Right lobe of liver (tissue), 4 donors: ENCODE data around the gene ONECUT1.

ENCODE experiments used
- CTCF ChIP-seq, 4 donors: fragments of 200-600 bp in 3 of 4; fragments of 450-650 bp in 1 of 4; IDR thresholded peaks; one replicate each; pipeline versions ENCODE4 v1.5.1 to v1.8.0; 2016 to 2022; ENCODE audit warnings: antibody characterized with exemption in 4 of 4, mild to moderate bottlenecking in 2 of 4
- POLR2A ChIP-seq: fragments of 450-650 bp; IDR thresholded peaks from one replicate; pipeline ENCODE4 v1.6.1; 2017; ENCODE audit warnings: antibody characterized with exemption, mild to moderate bottlenecking
- donor health status: DM: no; HTN: no; CAD: no.
- donor health status: DM: no; HTN: no; CAD: no.
- donor health status: DM: no; HTN: yes; CAD: no.

GRCh38 chr15:52734329-52734728 lies 55.8 kb downstream of the ONECUT1 start:
- TF ChIP-seq CTCF (IDR thresholded peaks at IDR 0.05) (no peak), POLR2A (no peak)
